Kidney epithelial cell (primary cell): Measurements from ENCODE around the gene RPH3AL. TPM values are rescaled to one million over a fixed set of nuclear protein-coding genes. Genes with fewer than 3 reads are reported as not detected.
"Not testable (repeated sequence)": the region's sequence is repeated elsewhere in the genome, so short reads cannot be mapped to it uniquely, and the experiment has no call there.

ENCODE experiments used
- DNase-seq: peaks from one replicate; pipeline ENCODE4 v3.0.0-alpha.2; 2010; ENCODE audit warnings: low read depth
- H3K27me3 ChIP-seq: 2 replicates; pipeline ENCODE4 v1.6.0; 2011; ENCODE audit warnings: low read length; ENCODE audit not compliant: control insufficient read depth, insufficient read depth
- H3K36me3 ChIP-seq: 2 replicates; pipeline ENCODE4 v1.5.1; 2011; ENCODE audit warnings: low read length; ENCODE audit not compliant: control insufficient read depth, insufficient read depth
- H3K4me3 ChIP-seq: 2 replicates; pipeline ENCODE4 v1.5.1; 2011; ENCODE audit warnings: low read depth, mild to moderate bottlenecking, control low read depth, low read length
- total RNA-seq: library from RNA; depleted of rRNA; stranded (reverse); fragments of >200 nt; gene quantifications from 2 replicates; pipeline ENCODE4 v1.2.3, GENCODE V29; 2015
- TF ChIP-seq, protein P1 (sequence below): IDR thresholded peaks from 2 replicates; pipeline ENCODE4 v1.5.1; 2011; ENCODE audit warnings: mild to moderate bottlenecking, moderate library complexity, low read length, control low read depth, inconsistent platforms; ENCODE audit not compliant: insufficient read depth, poor library complexity, severe bottlenecking

RPH3AL gene
- total RNA-seq, 1 donor from 2014 or later, result 15.1 TPM

GRCh38 chr17:373613-374230 lies 21.1 kb upstream of the RPH3AL start:
- TF ChIP-seq, protein P1, sequence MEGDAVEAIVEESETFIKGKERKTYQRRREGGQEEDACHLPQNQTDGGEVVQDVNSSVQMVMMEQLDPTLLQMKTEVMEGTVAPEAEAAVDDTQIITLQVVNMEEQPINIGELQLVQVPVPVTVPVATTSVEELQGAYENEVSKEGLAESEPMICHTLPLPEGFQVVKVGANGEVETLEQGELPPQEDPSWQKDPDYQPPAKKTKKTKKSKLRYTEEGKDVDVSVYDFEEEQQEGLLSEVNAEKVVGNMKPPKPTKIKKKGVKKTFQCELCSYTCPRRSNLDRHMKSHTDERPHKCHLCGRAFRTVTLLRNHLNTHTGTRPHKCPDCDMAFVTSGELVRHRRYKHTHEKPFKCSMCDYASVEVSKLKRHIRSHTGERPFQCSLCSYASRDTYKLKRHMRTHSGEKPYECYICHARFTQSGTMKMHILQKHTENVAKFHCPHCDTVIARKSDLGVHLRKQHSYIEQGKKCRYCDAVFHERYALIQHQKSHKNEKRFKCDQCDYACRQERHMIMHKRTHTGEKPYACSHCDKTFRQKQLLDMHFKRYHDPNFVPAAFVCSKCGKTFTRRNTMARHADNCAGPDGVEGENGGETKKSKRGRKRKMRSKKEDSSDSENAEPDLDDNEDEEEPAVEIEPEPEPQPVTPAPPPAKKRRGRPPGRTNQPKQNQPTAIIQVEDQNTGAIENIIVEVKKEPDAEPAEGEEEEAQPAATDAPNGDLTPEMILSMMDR, result no peak
- DNase-seq, result no peak
- H3K4me3 ChIP-seq, result no peak overlapping the region

DNA sequence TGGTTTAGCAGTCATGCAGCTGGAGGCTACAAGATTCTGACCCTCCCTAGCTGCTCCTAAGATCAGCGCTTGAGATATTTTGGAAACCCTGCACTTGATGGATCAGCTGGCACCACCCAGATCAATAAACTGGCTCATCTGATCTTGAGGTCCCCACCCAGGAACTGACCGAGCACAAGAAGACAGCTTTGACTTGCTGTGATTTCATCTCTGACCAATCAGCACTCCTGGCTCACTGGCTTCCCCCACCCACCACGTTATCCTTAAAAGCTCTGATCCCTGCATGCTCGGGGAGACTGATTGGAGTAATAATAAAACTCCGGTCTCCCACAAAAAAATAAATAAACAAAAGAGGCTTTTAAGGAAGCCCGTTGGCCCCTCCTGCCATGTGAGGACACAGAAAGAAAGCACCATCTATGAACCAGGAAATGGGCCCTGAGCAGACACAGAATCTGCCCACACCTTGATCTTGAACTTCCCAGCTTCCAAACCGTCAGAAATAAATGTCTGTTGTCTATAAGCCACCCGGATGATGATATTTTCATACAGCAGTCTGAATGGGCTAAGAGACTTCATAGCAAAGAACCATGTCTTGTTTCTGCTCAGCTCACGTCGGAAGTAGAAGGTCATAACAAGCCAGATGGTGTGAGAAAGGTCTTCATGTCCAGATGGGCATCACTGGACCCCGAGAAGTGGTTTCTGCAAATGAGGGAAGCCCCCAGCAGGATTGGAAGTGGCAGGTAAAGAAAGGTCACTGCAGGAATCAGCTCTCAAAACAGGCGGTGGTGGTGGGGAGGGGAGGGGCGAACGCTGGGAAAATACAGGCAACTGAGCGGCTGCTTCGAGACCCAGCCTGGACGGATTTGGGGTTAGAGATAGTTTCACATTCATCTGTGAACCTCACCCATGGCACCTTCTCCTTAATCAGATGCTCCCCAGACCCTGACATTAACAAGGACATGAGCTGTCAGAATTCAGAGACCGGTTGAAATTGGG lies 19.8 kb upstream of the RPH3AL start:
- DNase-seq, result no peak
- TF ChIP-seq, protein P1, result no peak
- Histone ChIP-seq H3K4me3 (no peak overlapping the region), H3K27me3 (no peaks in the 10 kb centered on the region), H3K36me3 (no peaks in the 10 kb centered on the region)

More at GRCh38 chr17:373613-374230, 21.1 kb upstream of the RPH3AL start:
- Histone ChIP-seq H3K36me3 (no peaks in the 10 kb centered on the region), H3K27me3 (no peaks in the 10 kb centered on the region)

DNA sequence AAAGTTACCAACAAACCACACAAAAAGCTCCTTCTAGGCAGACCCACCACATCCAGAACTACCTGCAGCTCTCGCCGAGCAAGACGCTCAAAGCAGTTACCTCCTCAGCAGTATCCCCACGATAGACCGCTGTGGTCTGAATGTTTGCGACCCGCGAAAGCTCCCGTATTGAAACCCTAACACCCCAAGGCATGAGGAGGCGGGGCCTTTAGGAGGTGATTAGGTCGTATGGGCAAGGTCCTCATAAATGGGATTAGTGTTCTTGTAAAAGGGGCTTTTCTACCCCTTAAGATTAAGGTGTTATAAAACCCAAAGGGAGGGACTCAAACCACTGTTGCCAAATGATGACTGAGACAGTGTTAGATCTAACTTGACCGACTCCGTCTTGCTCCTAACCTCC lies 19.0 kb upstream of the RPH3AL start:
- Histone ChIP-seq H3K27me3 (no peaks in the 10 kb centered on the region), H3K36me3 (no peaks in the 10 kb centered on the region), H3K4me3 (no peak overlapping the region)
- TF ChIP-seq, protein P1, result no peak
- DNase-seq, result no peak

DNA sequence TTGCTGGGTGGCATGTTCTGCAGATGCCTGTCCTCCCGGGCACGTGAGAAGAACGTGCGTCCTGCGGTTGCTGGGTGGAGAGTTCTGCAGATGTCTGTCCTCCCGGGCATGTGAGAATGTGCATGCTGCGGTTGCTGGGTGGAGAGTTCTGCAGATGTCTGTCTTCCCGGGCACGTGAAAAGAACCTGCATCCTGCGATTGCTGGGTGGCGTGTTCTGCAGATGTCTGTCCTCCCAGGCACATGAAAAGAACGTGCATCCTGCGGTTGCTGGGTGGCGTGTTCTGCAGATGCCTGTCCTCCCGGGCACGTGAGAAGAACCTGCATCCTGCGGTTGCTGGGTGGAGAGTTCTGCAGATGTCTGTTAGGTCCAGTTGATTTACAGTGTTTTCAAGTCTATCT lies 15.0 kb upstream of the RPH3AL start:
- DNase-seq, result not testable (repeated sequence)

DNA sequence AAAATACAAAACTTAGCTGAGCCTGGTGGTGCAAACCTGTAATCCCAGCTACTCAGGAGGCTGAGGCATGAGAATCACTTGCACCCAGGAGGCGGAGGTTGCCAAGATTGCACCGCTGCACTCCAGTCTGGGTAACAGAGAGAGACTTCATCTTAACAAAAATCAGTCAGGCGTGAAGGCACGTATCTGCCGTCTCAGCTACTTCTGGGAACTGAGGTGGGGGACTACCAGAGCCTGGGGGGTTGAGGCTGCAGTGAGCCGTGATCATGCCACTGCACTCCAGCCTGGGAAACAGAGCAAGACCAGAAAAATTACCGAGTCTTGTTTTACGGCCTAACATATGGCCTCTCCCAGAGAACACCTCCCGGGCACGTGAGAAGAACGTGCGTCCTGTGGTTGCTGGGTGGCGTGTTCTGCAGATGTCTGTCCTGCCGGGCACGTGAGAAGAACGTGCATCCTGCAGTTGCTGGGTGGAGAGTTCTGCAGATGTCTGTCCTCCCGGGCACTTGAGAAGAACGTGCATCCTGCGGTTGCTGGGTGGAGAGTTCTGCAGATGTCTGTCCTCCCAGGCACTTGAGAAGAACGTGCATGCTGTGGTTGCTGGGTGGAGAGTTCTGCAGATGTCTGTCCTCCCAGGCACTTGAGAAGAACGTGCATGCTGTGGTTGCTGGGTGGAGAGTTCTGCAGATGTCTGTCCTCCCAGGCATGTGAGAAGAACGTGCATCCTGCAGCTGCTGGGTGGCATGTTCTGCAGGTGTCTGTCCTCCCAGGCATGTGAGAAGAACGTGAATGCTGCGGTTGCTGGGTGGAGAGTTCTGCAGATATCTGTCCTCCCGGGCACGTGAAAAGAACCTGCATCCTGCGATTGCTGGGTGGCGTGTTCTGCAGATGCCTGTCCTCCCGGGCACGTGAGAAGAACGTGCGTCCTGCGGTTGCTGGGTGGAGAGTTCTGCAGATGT lies 14.3 kb upstream of the RPH3AL start:
- not testable (repeated sequence) for H3K27me3 ChIP-seq, H3K36me3 ChIP-seq, DNase-seq, H3K4me3 ChIP-seq

More for the DNA sequence above, 15.0 kb upstream of the RPH3AL start:
- not testable (repeated sequence) for H3K27me3 ChIP-seq, H3K36me3 ChIP-seq, H3K4me3 ChIP-seq

DNA sequence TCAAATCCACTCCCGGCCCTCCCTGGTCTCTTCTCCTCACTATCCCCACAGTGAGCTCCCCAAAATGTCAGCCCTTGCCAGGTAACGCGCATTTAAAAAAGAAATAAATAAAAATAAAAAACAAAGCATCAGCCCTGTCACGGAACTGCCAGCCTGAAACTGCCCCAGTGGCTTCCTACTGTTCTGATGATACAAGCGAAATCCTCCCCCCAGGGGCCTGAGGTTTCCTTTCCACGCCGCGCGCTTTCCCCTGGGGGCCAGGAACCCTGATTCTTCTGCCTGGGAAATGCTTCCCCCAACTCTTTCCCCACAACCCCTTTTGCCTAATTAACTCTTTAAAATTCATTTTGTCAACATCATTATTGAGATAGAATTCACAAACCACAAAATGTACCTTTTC lies 12.2 kb upstream of the RPH3AL start:
- no peaks in the 10 kb centered on the region for H3K27me3 ChIP-seq
- TF ChIP-seq, protein P1, result no peak
- no peak for DNase-seq

More for the DNA sequence above, 12.2 kb upstream of the RPH3AL start:
- no peaks in the 10 kb centered on the region for H3K36me3 ChIP-seq
- no peak overlapping the region for H3K4me3 ChIP-seq
